CD4-positive, alpha-beta T cell (primary cell): Measurements from ENCODE around the gene NDUFAF2. TPM values are rescaled to one million over a fixed set of nuclear protein-coding genes. Genes with fewer than 3 reads are reported as not detected.

ENCODE experiments used
- ATAC-seq: fragments of 200-7000 bp; cut with Tn5 transposase; one replicate; pipeline ENCODE4 v1.10.0; 2022; ENCODE audit warnings: mild to moderate bottlenecking; ENCODE audit not compliant: poor library complexity
- CTCF ChIA-PET: fragments of 350-600 bp; sonication (Branson Sonifier 250); formaldehyde crosslinking; loops from one replicate; lab custom pipeline; 2021; ENCODE audit warnings: antibody characterized with exemption, inconsistent platforms; lab: Charles Lee
- POLR2A ChIA-PET: fragments of 350-600 bp; sonication (Branson Sonifier 250); formaldehyde crosslinking; loops from one replicate; lab custom pipeline; 2021; ENCODE audit warnings: antibody characterized with exemption, inconsistent platforms; lab: Charles Lee
- DNase-seq, 14 experiments: peaks; one replicate each; pipeline ENCODE4 v3.0.0-alpha.2; 2013 to 2020; ENCODE audit warnings: mixed read lengths in 2 of 14
- H3K27ac ChIP-seq, 2 donors: one replicate each; pipeline versions ENCODE4 v1.5.1 to v1.7.0; 2013; ENCODE audit warnings: low read length in 2 of 2, low read depth in 1 of 2, mild to moderate bottlenecking in 1 of 2
- H3K27me3 ChIP-seq, 2 experiments: 1 replicate in 1 of 2; 2 replicates in 1 of 2; pipeline versions ENCODE4 v1.6.1 to v1.7.0; 2013; ENCODE audit warnings: low read length in 2 of 2, control low read depth in 1 of 2, mild to moderate bottlenecking in 1 of 2, moderate library complexity in 1 of 2; ENCODE audit not compliant: insufficient read depth in 2 of 2, control insufficient read depth in 1 of 2
- H3K36me3 ChIP-seq: one replicate; pipeline ENCODE4 v1.6.1; 2013; ENCODE audit warnings: low read length, control low read depth; ENCODE audit not compliant: insufficient read depth
- H3K4me1 ChIP-seq: one replicate; pipeline ENCODE4 v1.6.1; 2013; ENCODE audit warnings: low read length, control low read depth; ENCODE audit not compliant: insufficient read depth
- H3K4me3 ChIP-seq: one replicate; pipeline ENCODE4 v1.5.1; 2013; ENCODE audit warnings: mild to moderate bottlenecking, low read length, moderate library complexity
- H3K9me3 ChIP-seq, 2 experiments: 1 replicate in 1 of 2; 2 replicates in 1 of 2; pipeline versions ENCODE4 v1.6.1 to v1.7.0; 2013; ENCODE audit warnings: low read length in 2 of 2, mild to moderate bottlenecking in 2 of 2, control low read depth in 1 of 2, moderate library complexity in 1 of 2; ENCODE audit not compliant: control insufficient read depth in 1 of 2, insufficient read depth in 1 of 2
- H3K27ac Mint-ChIP-seq: one replicate; pipeline ENCODE4 v1.8.0; 2020; ENCODE audit warnings: mixed read lengths
- H3K27me3 Mint-ChIP-seq: one replicate; pipeline ENCODE4 v1.8.0; 2021; ENCODE audit warnings: mixed read lengths
- H3K36me3 Mint-ChIP-seq: one replicate; pipeline ENCODE4 v1.8.0; 2021; ENCODE audit warnings: low read depth, mixed read lengths
- H3K4me1 Mint-ChIP-seq: one replicate; pipeline ENCODE4 v1.8.0; 2021; ENCODE audit warnings: low read depth, mixed read lengths
- H3K4me3 Mint-ChIP-seq: one replicate; pipeline ENCODE4 v1.8.0; 2020; ENCODE audit warnings: mild to moderate bottlenecking, mixed read lengths
- H3K9me3 Mint-ChIP-seq: one replicate; pipeline ENCODE4 v1.8.0; 2020; ENCODE audit warnings: mixed read lengths
- intact Hi-C, 2 experiments: fragments of 100-400 bp; cut with DNase I in 1 of 2; cut with micrococcal nuclease in 1 of 2; formaldehyde crosslinking; loops; one replicate each; pipeline versions ENCODE4 v1.15.1 to v1.9.0; 2023 to 2025; cut with DNase I, micrococcal nuclease
- total RNA-seq, 174 experiments: library from RNA in 2 of 174; stranded (reverse) in 2 of 174; gene quantifications; one replicate each; pipeline ENCODE4 v1.2.3 and lab custom pipeline; 2021 to 2026
- TF ChIP-seq, protein P1 (sequence below): fragments of 200-600 bp; IDR thresholded peaks from one replicate; pipeline ENCODE4 v1.8.0; 2022; ENCODE audit warnings: antibody characterized with exemption, mild to moderate bottlenecking

Gene NDUFAF2
- total RNA-seq, 2 experiments from 2014 or later, result 8.1 to 8.8 TPM

GRCh38 chr5:61026004-61026403, 81.0 kb downstream of the NDUFAF2 start:
- POLR2A ChIA-PET, result no interaction called here
- no peaks in the 10 kb centered on the region for H3K9me3 ChIP-seq
- Mint-ChIP-seq H3K36me3 (no peaks in the 10 kb centered on the region), H3K9me3 (peaks cover 2% of the 10 kb centered on the region), H3K27ac (no peak overlapping the region), H3K27me3 (no peaks in the 10 kb centered on the region), H3K4me1 (peaks cover 28% of the 10 kb centered on the region), H3K4me3 (no peak overlapping the region)
- no peak overlapping the region for H3K4me3 ChIP-seq
- intact Hi-C loops, result no loop called here
- no peaks in the 10 kb centered on the region for H3K4me1 ChIP-seq
- no peaks in the 10 kb centered on the region for H3K36me3 ChIP-seq
- no peak overlapping the region for H3K27ac ChIP-seq
- no peaks in the 10 kb centered on the region for H3K27me3 ChIP-seq
- ATAC-seq, result no peak
- no peak for DNase-seq
- TF ChIP-seq, protein P1, sequence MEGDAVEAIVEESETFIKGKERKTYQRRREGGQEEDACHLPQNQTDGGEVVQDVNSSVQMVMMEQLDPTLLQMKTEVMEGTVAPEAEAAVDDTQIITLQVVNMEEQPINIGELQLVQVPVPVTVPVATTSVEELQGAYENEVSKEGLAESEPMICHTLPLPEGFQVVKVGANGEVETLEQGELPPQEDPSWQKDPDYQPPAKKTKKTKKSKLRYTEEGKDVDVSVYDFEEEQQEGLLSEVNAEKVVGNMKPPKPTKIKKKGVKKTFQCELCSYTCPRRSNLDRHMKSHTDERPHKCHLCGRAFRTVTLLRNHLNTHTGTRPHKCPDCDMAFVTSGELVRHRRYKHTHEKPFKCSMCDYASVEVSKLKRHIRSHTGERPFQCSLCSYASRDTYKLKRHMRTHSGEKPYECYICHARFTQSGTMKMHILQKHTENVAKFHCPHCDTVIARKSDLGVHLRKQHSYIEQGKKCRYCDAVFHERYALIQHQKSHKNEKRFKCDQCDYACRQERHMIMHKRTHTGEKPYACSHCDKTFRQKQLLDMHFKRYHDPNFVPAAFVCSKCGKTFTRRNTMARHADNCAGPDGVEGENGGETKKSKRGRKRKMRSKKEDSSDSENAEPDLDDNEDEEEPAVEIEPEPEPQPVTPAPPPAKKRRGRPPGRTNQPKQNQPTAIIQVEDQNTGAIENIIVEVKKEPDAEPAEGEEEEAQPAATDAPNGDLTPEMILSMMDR, result no peak
- CTCF ChIA-PET, result no interaction called here

- H3K27me3 ChIP-seq, result no peaks in the 10 kb centered on the region
- CTCF ChIA-PET, result no interaction called here
- no peak overlapping the region for H3K4me3 ChIP-seq
- POLR2A ChIA-PET, result no interaction called here
- no peak for ATAC-seq
- Mint-ChIP-seq H3K27ac (no peak overlapping the region), H3K27me3 (no peaks in the 10 kb centered on the region), H3K36me3 (no peaks in the 10 kb centered on the region), H3K4me3 (no peak overlapping the region), H3K4me1 (peaks cover 21% of the 10 kb centered on the region), H3K9me3 (peaks cover 3% of the 10 kb centered on the region)
- no peak overlapping the region for H3K27ac ChIP-seq
- TF ChIP-seq, protein P1, result no peak
- H3K4me1 ChIP-seq, result no peaks in the 10 kb centered on the region
- H3K9me3 ChIP-seq, result no peaks in the 10 kb centered on the region
- H3K36me3 ChIP-seq, result no peaks in the 10 kb centered on the region
- intact Hi-C loops, result no loop called here
- no peak for DNase-seq
Measured at GRCh38 chr5:61028382-61028781, 83.4 kb downstream of the NDUFAF2 start.

DNA sequence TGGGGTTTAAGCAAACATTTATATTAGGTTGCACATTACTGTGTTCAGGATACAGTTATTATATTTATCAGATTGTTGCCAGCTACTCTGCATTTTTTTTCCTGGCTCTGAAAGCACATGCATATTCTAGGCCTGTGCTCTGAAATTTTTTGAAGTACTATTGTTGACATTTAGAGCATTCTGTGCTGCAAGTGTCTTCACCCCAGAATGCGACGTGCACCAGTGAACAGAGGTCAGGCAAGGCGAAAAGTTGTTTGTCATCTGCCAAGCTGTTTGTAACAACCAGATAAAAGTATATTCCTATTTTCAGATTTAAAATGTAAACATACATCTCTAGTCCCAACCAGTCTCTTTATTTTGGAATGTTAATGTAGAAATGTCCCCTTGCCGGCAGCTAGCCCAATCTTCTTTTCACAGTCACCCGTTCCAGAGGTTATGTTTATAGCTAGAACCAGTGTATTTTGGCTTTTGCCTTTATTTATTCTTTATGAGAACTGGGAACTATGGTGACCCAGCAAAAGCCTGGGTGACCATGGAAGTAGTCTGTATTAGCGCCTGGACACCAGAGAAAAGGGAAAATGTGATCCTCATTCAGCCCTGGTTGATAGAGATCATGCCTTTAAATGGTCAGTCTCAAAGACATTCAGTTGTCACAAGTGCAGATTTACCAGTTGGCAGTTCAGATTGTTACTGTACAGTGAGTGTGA, 84.6 kb downstream of the NDUFAF2 start:
- Mint-ChIP-seq H3K27me3 (no peaks in the 10 kb centered on the region), H3K4me3 (no peak overlapping the region), H3K4me1 (peaks cover 15% of the 10 kb centered on the region), H3K27ac (no peak overlapping the region), H3K36me3 (no peaks in the 10 kb centered on the region), H3K9me3 (peaks cover 3% of the 10 kb centered on the region)
- no peaks in the 10 kb centered on the region for H3K9me3 ChIP-seq
- H3K27ac ChIP-seq, result no peak overlapping the region
- ATAC-seq (no peak), DNase-seq (no peak)
- intact Hi-C loops, result no loop called here
- no peaks in the 10 kb centered on the region for H3K27me3 ChIP-seq
- no peaks in the 10 kb centered on the region for H3K36me3 ChIP-seq
- CTCF ChIA-PET, result no interaction called here
- POLR2A ChIA-PET, result no interaction called here
- no peaks in the 10 kb centered on the region for H3K4me1 ChIP-seq
- TF ChIP-seq, protein P1, result no peak
- H3K4me3 ChIP-seq, result no peak overlapping the region
